Right ventricle myocardium inferior (tissue), 1 donor: ENCODE results near the gene CFLAR. TPM values are rescaled to one million over a fixed set of nuclear protein-coding genes. Genes with fewer than 3 reads are reported as not detected.

Source experiments
- ATAC-seq: fragments of 200-7000 bp; cut with Tn5 transposase; one replicate; pipeline ENCODE4 v1.9.1; 2020; ENCODE audit warnings: mild to moderate bottlenecking, moderate library complexity
- DNase-seq: peaks from one replicate; pipeline ENCODE4 v3.0.0; 2021; ENCODE audit errors: missing footprints
- intact Hi-C: fragments of 100-400 bp; cut with DNase I; formaldehyde crosslinking; loops from one replicate; pipeline ENCODE4 v1.11.0; 2022
- total RNA-seq: library from RNA; stranded (reverse); fragmentation: NEBNext Ultra II Directional; extraction: Animal tissue kit (Norgen Biotek cat#: 25700); gene quantifications from one replicate; pipeline ENCODE4 v1.2.1, GENCODE V29; 2021
- donor health status: DM: no; HTN: yes; CAD: no; lungs with severe emphysema.

The CFLAR gene
- total RNA-seq, 1 donor from 2014 or later, result 218 TPM

DNA sequence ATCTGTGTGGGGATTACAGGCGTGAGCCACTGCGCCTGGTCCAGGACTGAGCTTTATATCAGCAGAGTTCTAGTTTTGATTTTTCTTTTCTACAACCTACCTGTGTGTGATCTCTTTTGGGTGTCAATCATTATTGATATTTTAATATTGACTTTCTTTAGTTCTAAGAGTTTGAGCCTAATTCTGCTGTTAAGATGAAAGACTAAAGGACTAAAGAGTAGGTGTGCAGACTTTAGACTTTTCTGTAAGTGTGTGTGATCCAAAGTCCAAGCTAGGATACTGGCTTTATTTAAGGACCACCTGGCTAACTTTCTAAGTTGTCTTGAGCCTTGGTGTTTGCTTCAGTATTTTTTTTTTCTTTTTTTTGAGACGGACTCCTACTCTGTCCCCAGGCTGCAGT is 79.4 kb downstream of the CFLAR start:
- intact Hi-C loops, result no loop called here
- DNase-seq, result no peak
- no peak for ATAC-seq

- intact Hi-C loops, result no loop called here
- ATAC-seq, result no peak
- DNase-seq, result no peak
Measured at GRCh38 chr2:201196003-201196402, 80.0 kb downstream of the CFLAR start.

GRCh38 chr2:201196803-201197202 is 80.8 kb downstream of the CFLAR start:
- intact Hi-C loops, result no loop called here
- DNase-seq (no peak), ATAC-seq (no peak)

- ATAC-seq (no peak), DNase-seq (no peak)
- intact Hi-C loops, result no loop called here
Measured at GRCh38 chr2:201197781-201198180, 81.8 kb downstream of the CFLAR start.

DNA sequence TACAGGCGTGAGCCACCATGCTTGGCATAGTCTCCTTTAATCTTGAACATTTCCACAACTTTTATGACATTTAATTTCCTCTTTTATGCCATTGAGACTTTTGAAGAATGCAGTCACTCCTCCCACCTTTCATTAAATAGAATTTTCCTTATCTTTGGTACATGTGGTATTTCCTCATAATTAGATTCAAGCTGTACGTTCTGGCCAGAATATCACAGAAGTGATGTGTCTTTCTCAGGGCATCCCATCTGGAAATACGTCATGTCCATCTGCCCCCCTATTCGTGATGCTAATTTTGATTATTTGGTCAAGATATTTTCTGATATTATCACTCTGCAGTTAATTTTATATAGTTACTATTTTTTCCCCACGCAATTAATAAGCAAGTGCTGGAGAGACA is 83.9 kb downstream of the CFLAR start:
- no peak for ATAC-seq
- intact Hi-C loops, result no loop called here

GRCh38 chr2:201200345-201200744 is 84.4 kb downstream of the CFLAR start:
- intact Hi-C loops, result no loop called here
- DNase-seq (no peak), ATAC-seq (no peak)

More for the DNA sequence above, 83.9 kb downstream of the CFLAR start:
- no peak for DNase-seq

DNA sequence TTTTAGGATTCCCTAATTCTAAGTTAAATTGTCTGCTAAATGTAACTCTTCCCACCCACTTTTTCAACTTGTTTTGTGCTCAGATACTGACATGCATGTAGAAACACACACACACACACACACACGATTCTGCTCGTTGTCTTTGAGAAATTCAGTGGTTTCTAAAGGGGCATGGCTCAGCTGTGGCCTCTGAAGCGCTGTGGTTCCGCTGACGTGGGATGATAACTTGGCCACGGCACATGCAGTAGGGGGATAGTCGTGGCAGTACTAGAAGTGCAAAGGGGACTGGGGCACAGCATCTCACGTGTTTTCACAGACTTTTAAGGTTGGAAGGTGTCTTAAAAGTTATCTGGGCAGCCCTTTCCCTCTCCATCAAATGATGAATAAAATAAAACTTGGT is 85.4 kb downstream of the CFLAR start:
- intact Hi-C loops, result no loop called here

GRCh38 chr2:201203916-201204654 is 88.1 kb downstream of the CFLAR start:
- peak; percentile 77 for DNase-seq
- intact Hi-C loops, result no loop called here
- ATAC-seq, result peak; percentile 68

More for the DNA sequence above, 85.4 kb downstream of the CFLAR start:
- DNase-seq, result no peak
- no peak for ATAC-seq

- ATAC-seq (no peak), DNase-seq (no peak)
- intact Hi-C loops, result no loop called here
Measured at GRCh38 chr2:201204655-201205514, 88.9 kb downstream of the CFLAR start.

DNA sequence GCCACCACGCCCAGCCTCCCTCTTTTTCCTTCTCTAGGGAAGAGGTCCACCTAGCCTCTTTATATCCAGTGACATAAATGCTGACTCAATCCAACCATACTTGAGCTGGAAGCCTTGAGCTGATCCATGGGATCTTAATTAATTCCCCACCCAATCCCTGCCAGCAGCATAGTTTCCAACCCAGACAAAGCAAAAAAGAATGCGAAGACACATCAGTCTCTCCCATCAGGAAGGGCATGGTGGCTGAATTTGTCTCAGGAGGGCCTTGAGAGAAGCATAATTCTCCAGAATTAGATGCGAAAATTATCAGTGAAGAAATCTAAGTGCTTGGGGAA is 89.5 kb downstream of the CFLAR start:
- DNase-seq, result no peak
- intact Hi-C loops, result no loop called here
- ATAC-seq, result no peak

DNA sequence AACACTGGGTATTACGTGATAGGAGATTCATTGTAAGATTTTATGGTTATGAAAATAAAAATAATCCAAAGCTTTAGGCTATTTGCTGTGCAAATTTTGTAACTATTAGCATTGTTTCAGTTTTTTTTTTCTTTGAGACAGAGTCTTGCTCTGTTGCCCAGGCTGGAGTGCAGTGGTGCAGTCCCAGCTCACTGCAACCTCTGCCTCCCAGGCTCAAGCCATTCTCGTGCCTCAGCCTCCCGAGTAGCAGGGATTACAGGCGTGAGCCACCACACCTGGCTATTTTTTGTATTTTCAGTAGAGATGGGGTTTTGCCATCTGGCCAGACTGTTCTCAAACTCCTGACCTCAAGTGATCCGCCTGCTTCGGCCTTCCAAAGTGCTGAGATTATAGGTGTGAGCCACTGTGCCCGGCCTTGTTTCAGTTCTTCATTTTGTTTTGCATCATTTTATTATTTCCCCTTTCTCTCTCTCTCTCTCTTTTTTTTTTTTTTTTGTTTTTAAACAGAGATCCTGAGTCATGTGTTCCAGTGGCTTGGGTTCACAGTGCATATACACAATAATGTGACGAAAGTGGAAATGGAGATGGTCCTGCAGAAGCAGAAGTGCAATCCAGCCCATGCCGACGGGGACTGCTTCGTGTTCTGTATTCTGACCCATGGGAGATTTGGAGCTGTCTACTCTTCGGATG is 92.7 kb downstream of the CFLAR start:
- DNase-seq (peak; percentile 78), ATAC-seq (peak; percentile 64)
- intact Hi-C loops, result no loop called here

GRCh38 chr2:201215963-201216362 is 100.0 kb downstream of the CFLAR start:
- DNase-seq (no peak), ATAC-seq (no peak)
- intact Hi-C loops, result no loop called here

GRCh38 chr2:201216918-201217317 is 101.0 kb downstream of the CFLAR start:
- DNase-seq (no peak), ATAC-seq (no peak)
- intact Hi-C loops, result no loop called here

- DNase-seq, result no peak
- no peak for ATAC-seq
- intact Hi-C loops, result no loop called here
Measured at GRCh38 chr2:201218780-201219179, 102.8 kb downstream of the CFLAR start.

GRCh38 chr2:201219328-201220096 is 103.5 kb downstream of the CFLAR start:
- ATAC-seq (no peak), DNase-seq (no peak)
- intact Hi-C loops, result loop anchor here (5.0 kb wide), 1 partner anchor 32 kb away; no protein-coding TSS in a partner anchor

DNA sequence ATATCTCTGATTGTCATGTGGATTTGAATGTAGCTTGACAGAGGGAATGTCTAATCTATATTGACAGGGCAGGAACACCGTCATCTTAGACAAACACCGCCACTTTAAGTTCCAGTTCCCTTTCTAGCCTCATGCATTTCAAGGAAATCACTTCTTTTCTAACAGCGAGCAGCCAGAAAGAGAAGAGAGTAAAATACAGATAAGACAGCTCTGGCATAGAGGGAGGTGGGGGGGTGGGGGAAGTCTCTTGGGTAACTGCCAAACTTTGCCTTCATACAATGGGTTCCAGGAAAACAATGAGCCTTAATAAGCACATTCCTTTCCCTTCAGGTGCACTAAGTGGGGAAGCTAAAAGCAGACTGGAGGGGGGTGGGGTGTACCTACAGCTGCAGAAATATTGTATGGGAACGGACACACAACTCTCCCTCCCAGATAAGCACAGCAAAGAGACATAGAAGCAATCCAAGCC is 104.2 kb downstream of the CFLAR start:
- DNase-seq (no peak), ATAC-seq (peak; percentile 31)
- intact Hi-C loops, result loop anchor here (5.0 kb wide), 1 partner anchor 33 kb away; no protein-coding TSS in a partner anchor

GRCh38 chr2:201223089-201224073 is 107.4 kb downstream of the CFLAR start:
- no peak for ATAC-seq
- intact Hi-C loops, result loop anchor here (5.0 kb wide), 1 partner anchor 36 kb away; no protein-coding TSS in a partner anchor
- DNase-seq, result no peak
